GM12878 (cell line): ENCODE measurements around the gene SLC25A29.

Experiments
- EP300 ChIP-seq, 2 experiments: fragments of 150-350 bp in 1 of 2; IDR thresholded peaks; 2 replicates each; pipeline ENCODE4 v1.6.1; 2011 to 2012; ENCODE audit warnings: low read depth in 2 of 2, low read length in 2 of 2, borderline replicate concordance in 1 of 2, improper control_type of control experiment in 1 of 2, inconsistent platforms in 1 of 2; ENCODE audit not compliant: control insufficient read depth in 1 of 2
- FOXM1 ChIP-seq: IDR thresholded peaks from 2 replicates; pipeline ENCODE4 v1.6.1; 2012; ENCODE audit warnings: low read depth, mild to moderate bottlenecking, inconsistent platforms, low read length, moderate library complexity
- PBX3 ChIP-seq: IDR thresholded peaks from 2 replicates; pipeline ENCODE4 v1.6.1; 2011; ENCODE audit warnings: mild to moderate bottlenecking, low read depth, low read length, moderate library complexity; ENCODE audit not compliant: insufficient replicate concordance
- POLR2A ChIP-seq: IDR thresholded peaks from 2 replicates; pipeline ENCODE4 v1.6.1; 2011; ENCODE audit warnings: low read depth, mild to moderate bottlenecking, low read length
- POLR2AphosphoS5 ChIP-seq: IDR thresholded peaks from 2 replicates; pipeline ENCODE4 v1.6.1; 2011; ENCODE audit warnings: mild to moderate bottlenecking, low read length, inconsistent platforms
- RCOR1 ChIP-seq: conservative IDR thresholded peaks from 2 replicates; pipeline ENCODE4 v1.6.1; 2012; ENCODE audit warnings: low read depth, low read length, improper control_type of control experiment
- RFX5 ChIP-seq: IDR thresholded peaks from 2 replicates; pipeline ENCODE4 v1.6.1; 2011; ENCODE audit warnings: low read depth, low read length, improper control_type of control experiment
- SP1 ChIP-seq: IDR thresholded peaks from one replicate; pipeline ENCODE4 v1.6.1; 2011; ENCODE audit warnings: low read depth, low read length
- ZBTB40 ChIP-seq: fragments of 450-650 bp; IDR thresholded peaks from 2 replicates; pipeline ENCODE4 v1.6.1; 2016; ENCODE audit warnings: mild to moderate bottlenecking, moderate library complexity, borderline replicate concordance
- ZNF687 ChIP-seq: fragments of 450-650 bp; IDR thresholded peaks from 2 replicates; pipeline ENCODE4 v1.6.1; 2017; ENCODE audit warnings: mild to moderate bottlenecking, moderate library complexity
- TF ChIP-seq, protein P1 (sequence below), 3 experiments: IDR thresholded peaks in 2 of 3; conservative IDR thresholded peaks in 1 of 3; 2 replicates each; pipeline ENCODE4 v1.5.1; 2011; ENCODE audit warnings: low read depth in 3 of 3, low read length in 3 of 3, mild to moderate bottlenecking in 3 of 3, control low read depth in 2 of 3, moderate library complexity in 2 of 3, inconsistent platforms in 1 of 3, mixed read lengths in 1 of 3; ENCODE audit not compliant: control insufficient read depth in 2 of 3, insufficient read depth in 1 of 3; ENCODE audit errors: extremely low read depth in 1 of 3

- no peak for TF ChIP-seq ZBTB40
- TF ChIP-seq FOXM1: no peak
- no peak for TF ChIP-seq RFX5
- TF ChIP-seq, protein P1, sequence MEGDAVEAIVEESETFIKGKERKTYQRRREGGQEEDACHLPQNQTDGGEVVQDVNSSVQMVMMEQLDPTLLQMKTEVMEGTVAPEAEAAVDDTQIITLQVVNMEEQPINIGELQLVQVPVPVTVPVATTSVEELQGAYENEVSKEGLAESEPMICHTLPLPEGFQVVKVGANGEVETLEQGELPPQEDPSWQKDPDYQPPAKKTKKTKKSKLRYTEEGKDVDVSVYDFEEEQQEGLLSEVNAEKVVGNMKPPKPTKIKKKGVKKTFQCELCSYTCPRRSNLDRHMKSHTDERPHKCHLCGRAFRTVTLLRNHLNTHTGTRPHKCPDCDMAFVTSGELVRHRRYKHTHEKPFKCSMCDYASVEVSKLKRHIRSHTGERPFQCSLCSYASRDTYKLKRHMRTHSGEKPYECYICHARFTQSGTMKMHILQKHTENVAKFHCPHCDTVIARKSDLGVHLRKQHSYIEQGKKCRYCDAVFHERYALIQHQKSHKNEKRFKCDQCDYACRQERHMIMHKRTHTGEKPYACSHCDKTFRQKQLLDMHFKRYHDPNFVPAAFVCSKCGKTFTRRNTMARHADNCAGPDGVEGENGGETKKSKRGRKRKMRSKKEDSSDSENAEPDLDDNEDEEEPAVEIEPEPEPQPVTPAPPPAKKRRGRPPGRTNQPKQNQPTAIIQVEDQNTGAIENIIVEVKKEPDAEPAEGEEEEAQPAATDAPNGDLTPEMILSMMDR (IDR thresholded peaks at IDR 0.05 in 2 of 3, conservative IDR thresholded peaks at IDR 0.05 in 1 of 3; ENCODE audit: control insufficient read depth in 2 of 3, extremely low read depth in 1 of 3, insufficient read depth in 1 of 3, low read depth in 3 of 3, low read length in 3 of 3): no peak
- TF ChIP-seq POLR2AphosphoS5: no peak
- no peak for TF ChIP-seq PBX3
- no peak for TF ChIP-seq POLR2A
- TF ChIP-seq ZNF687: no peak
- no peak for TF ChIP-seq EP300 (IDR thresholded peaks at IDR 0.05; ENCODE audit: borderline replicate concordance in 1 of 2, control insufficient read depth in 1 of 2, low read depth in 2 of 2, low read length in 2 of 2)
- no peak for TF ChIP-seq RCOR1
- no peak for TF ChIP-seq SP1
Observed at GRCh38 chr14:100327128-100327527, 20.9 kb upstream of the SLC25A29 start.
